HG02981 (cell line): ENCODE measurements around the gene MAB21L2.

Experiments
- ATAC-seq: cut with Tn5 transposase; IDR thresholded peaks from one replicate; pipeline ENCODE4 v1.9.1; 2021; ENCODE audit warnings: mild to moderate bottlenecking, moderate library complexity; ENCODE audit not compliant: unreplicated experiment

The MAB21L2 gene

GRCh38 chr4:150600812-150601445, 19.0 kb downstream of the MAB21L2 start:
- ATAC-seq: no peak

GRCh38 chr4:150609131-150609530, 27.2 kb downstream of the MAB21L2 start:
- no peak for ATAC-seq

- no peak for ATAC-seq
These were observed 37.1 kb downstream of the MAB21L2 start for GRCh38 chr4:150619042-150619441.

GRCh38 chr4:150624055-150624454, 42.1 kb downstream of the MAB21L2 start:
- ATAC-seq: no peak

- no peak for ATAC-seq
These were observed 43.1 kb downstream of the MAB21L2 start for GRCh38 chr4:150625033-150625432.

GRCh38 chr4:150628073-150628472, 46.1 kb downstream of the MAB21L2 start:
- ATAC-seq: no peak

GRCh38 chr4:150632639-150633038, 50.7 kb downstream of the MAB21L2 start:
- ATAC-seq: no peak
